Cardiac fibroblast (primary cell): ENCODE results near the gene ABCA3.

Experiments
- DNase-seq, 2 donors: peaks; one replicate each; pipeline versions ENCODE4 v3.0.0 to v3.0.0-alpha.2; 2010; ENCODE audit warnings: low read depth in 2 of 2
- H3K4me3 ChIP-seq, 2 donors: replicated peaks in 1 of 2; 1 replicate in 1 of 2; 2 replicates in 1 of 2; pipeline ENCODE4 v1.5.1; 2011; ENCODE audit warnings: low read depth in 2 of 2, low read length in 2 of 2, mild to moderate bottlenecking in 2 of 2, moderate library complexity in 1 of 2
- TF ChIP-seq, protein P1 (sequence below): IDR thresholded peaks from one replicate; pipeline ENCODE4 v1.5.1; 2011; ENCODE audit warnings: low read depth, mild to moderate bottlenecking, low read length, inconsistent platforms

Gene ABCA3

DNA sequence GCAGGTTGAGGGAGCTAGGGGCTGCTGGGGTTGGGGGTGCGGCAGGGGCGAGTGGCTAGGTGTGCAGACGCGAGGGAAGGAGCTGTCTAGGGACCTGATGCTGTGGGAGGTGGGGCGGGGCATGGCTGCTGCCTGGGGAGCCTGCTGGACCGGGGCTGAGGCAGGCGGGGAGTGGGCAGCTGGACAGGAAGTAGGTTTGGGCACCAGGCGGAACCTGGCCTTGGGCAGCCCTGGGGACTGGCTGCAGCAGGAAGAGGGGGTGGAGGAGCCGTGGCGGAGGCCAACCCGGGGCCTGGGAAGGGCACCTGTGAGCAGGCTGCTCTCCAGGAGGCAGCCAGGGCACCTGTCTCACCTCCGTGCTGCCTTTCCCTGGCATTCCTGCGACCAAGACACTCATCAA lies 110.2 kb downstream of the ABCA3 start:
- no peak for DNase-seq
- TF ChIP-seq, protein P1, sequence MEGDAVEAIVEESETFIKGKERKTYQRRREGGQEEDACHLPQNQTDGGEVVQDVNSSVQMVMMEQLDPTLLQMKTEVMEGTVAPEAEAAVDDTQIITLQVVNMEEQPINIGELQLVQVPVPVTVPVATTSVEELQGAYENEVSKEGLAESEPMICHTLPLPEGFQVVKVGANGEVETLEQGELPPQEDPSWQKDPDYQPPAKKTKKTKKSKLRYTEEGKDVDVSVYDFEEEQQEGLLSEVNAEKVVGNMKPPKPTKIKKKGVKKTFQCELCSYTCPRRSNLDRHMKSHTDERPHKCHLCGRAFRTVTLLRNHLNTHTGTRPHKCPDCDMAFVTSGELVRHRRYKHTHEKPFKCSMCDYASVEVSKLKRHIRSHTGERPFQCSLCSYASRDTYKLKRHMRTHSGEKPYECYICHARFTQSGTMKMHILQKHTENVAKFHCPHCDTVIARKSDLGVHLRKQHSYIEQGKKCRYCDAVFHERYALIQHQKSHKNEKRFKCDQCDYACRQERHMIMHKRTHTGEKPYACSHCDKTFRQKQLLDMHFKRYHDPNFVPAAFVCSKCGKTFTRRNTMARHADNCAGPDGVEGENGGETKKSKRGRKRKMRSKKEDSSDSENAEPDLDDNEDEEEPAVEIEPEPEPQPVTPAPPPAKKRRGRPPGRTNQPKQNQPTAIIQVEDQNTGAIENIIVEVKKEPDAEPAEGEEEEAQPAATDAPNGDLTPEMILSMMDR: no peak
- H3K4me3 ChIP-seq: no peak overlapping the region

DNA sequence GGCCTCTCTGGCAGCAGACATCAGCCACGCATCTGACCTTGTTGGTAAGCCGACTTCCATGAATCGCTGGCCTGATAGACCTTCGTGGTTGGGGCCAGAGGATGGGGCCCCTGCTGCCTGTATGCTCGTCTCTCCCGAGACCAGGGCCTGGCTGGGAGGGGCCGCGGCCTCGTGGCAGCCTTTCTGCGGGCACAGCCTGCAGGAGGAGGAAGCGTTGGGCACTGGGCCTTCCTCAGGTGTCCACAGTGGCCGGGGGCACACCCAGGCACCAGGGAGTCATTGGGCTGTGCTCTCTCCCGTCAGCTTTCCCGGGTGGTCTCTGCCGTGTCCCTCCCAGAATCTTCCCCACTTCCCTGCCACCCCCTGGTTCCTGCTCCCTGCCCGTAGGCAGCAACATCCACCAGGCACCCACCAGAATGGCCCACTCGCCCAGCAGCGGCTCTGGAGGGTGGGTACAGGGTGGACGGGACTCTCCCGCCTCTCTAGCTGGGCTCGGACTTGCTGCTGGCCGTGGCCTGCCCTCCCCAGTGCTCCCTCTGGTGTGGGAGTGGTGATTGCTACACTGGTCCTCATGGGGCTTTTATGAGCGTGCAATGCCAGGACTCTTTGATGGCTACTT lies 110.8 kb downstream of the ABCA3 start:
- no peak for DNase-seq
- TF ChIP-seq, protein P1: no peak
- no peak overlapping the region for H3K4me3 ChIP-seq

DNA sequence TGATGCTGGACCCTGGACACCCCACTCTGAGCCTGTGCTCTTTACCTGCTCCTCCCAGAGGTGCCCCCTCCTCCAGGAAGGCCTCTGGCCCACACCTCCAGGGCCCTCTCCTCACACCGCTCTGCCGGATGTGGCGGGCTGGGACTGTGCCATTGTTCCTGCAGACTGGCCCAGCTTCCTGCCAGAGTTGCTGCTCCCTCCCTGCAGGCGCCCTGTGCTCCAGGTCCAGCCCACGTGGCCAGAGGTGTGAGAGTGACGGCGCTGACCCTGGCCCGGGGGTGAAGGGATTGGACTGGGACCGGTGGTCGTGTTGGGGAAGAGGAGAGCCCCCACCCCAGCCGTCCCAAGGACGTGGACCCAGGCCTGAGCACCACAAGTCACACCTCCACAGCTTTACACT lies 111.4 kb downstream of the ABCA3 start:
- no peak for DNase-seq
- H3K4me3 ChIP-seq: no peak overlapping the region
- TF ChIP-seq, protein P1: no peak

DNA sequence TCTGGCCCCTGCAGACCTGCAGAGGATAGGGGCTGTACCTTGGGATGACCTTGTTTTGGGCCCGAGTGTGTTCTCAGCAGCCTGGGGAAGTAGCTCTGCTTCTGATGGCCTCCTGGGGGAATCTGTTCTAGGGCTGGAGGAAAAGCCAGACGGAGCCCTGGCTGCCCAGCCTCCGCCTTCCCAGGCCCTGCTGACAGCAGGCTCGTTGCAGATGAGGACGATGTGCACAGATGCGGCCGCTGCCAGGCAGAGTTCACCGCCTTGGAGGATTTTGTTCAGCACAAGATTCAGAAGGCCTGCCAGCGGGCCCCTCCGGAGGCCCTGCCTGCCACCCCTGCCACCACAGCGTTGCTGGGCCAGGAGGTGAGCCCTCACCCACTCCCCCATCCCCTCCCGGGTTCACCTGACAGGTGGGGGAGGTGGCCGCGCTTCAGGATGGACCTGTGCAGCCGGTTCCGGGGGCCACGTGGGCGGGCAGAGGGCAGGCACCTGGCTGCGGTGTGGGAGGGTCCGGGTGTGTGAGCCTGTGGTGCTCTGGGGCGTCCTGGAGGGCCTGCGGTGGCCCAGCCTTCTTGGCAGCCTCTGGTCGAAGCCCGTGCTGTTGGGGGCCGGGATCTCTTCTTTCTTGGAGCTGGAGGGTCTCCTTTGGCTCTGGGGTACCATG lies 112.2 kb downstream of the ABCA3 start:
- DNase-seq: no peak
- H3K4me3 ChIP-seq: no peak overlapping the region
- TF ChIP-seq, protein P1: no peak

DNA sequence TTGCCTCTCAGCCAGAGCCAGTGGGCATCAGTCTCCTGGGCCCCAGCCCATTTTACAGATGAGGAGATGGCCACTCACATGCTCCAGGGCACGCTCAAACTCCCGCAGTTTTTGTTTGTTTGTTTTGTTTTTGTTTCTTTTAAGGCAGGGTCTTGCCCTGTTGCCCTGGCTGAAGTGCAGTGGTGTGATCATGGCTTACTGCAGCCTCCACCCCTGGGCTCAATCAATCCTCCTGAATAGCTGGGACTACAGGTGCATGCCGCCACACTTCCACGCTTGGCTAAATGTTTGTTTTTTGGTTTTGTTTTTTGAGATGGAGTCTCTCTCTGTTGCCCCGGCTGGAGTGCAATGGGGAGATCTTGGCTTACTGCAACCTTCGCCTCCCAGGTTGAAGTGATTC lies 113.6 kb downstream of the ABCA3 start:
- DNase-seq: no peak
- H3K4me3 ChIP-seq: no peak overlapping the region
- TF ChIP-seq, protein P1: no peak

DNA sequence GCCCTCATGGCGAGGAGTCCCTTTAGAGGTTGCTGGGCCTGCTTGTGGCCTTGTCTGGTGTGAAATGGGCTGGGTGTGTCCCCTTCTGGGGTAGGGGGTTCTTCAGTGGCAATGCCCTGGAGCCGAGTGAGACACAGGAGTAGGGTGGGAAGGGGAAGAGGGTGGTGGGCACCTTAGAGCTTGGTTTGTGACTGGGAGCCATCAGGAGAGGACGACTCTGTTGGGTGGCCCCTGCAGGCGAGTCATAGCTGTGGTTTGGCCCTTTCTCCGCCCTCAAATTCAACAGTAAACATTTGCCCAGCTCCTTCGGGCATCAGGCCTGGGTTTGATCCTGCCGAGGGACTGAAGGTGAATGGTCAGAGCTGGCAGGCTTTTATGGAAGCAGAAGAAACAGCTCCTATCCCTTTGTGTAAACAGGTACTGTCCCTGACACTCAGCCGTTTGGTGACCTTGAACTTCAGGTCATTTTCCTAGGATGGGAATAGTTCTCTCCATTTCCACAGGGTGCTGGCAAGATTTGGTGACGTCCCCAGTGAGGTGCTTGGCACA lies 114.2 kb downstream of the ABCA3 start:
- DNase-seq: no peak
- no peak overlapping the region for H3K4me3 ChIP-seq
- TF ChIP-seq, protein P1: no peak
